ENCODE data around the gene TIGD6.

TIGD6 gene

DNA sequence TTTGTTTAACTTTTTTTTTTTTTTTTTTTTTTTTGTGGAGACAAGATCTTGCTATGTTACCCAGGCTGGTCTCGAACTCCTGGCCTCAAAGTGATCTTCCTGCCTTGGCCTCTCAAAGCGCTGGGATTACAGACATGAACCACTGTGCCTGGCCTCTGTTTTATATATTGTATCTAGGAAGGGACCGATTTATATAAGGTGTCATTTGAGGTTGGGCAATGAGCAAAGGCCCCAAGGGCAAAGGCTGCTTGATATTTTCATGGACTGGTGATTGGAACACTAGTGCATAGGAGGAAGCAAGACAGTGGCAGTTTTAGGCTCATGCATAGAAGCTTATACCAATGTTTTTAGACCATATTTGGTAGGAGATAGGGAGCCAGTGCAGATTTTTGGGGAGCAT is 36.7 kb downstream of the TIGD6 start:
- no peak overlapping the region for H3K4me3 ChIP-seq (ENCODE audit: low read length)
- no peak for DNase-seq (ENCODE audit: low read depth)
- TF ChIP-seq, protein P1, sequence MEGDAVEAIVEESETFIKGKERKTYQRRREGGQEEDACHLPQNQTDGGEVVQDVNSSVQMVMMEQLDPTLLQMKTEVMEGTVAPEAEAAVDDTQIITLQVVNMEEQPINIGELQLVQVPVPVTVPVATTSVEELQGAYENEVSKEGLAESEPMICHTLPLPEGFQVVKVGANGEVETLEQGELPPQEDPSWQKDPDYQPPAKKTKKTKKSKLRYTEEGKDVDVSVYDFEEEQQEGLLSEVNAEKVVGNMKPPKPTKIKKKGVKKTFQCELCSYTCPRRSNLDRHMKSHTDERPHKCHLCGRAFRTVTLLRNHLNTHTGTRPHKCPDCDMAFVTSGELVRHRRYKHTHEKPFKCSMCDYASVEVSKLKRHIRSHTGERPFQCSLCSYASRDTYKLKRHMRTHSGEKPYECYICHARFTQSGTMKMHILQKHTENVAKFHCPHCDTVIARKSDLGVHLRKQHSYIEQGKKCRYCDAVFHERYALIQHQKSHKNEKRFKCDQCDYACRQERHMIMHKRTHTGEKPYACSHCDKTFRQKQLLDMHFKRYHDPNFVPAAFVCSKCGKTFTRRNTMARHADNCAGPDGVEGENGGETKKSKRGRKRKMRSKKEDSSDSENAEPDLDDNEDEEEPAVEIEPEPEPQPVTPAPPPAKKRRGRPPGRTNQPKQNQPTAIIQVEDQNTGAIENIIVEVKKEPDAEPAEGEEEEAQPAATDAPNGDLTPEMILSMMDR (IDR thresholded peaks at IDR 0.05; ENCODE audit: insufficient read depth, low read depth, low read length, missing control alignments): no peak

DNA sequence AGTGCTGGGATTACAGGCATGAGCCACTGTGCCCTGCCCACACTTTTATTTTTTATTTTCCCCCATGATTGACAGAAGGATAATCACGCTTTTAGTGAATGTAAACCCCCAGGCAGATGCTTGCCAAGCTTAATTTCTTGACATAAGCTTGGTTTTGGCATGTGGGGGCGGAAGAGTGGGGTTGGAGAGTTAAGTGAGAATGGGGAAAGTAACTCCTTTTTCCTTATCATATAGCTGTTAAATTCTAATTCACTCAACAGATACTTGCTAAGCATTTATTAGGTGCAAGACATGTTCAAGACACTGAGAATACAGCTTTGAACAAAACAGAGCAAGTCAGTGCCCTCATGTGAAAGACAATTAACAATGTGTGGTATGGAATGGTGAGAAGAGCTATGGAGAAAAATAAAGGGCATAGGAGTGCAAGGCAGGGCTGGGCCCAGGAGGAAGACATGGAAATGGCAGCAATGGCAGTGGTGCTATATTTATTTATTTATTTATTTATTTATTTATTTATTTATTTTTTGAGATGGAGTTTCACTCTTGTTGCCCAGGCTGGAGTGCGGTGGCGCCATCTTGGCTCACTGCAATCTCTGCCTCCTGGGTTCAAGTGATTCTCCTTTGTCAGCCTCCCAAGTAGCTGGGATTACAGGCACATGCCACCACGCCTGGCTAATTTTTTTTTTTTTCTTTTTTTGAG is 37.7 kb downstream of the TIGD6 start:
- TF ChIP-seq, protein P1 (IDR thresholded peaks at IDR 0.05; ENCODE audit: insufficient read depth, low read depth, low read length, missing control alignments): no peak
- no peak overlapping the region for H3K4me3 ChIP-seq (ENCODE audit: low read length)
- DNase-seq (ENCODE audit: low read depth): no peak

DNA sequence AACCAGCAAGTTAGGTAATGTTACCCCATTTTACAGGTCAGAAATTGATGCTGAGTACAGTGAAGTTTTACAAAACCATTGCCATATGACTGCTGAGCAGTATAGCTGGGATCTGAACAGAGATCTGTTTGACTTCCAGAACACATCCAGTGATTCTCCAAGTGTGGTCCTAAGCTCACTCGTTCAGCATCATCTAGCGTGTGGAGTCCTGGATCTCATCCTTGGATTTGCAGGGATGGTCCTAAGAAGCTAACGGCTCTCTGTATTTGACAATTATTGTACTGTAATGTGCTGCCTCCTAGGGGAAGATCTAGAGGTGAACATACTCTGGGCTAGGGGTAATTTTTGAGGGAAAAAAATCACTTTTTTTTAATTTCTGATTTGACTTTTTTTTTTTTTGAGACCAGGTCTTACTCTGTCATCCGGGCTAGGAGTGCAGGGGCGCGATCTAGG is 38.5 kb downstream of the TIGD6 start:
- peak; percentile 60 for DNase-seq (ENCODE audit: low read depth)
- TF ChIP-seq, protein P1 (IDR thresholded peaks at IDR 0.05; ENCODE audit: insufficient read depth, low read depth, low read length, missing control alignments): peak; percentile 64
- H3K4me3 ChIP-seq (ENCODE audit: low read length): no peak overlapping the region

DNA sequence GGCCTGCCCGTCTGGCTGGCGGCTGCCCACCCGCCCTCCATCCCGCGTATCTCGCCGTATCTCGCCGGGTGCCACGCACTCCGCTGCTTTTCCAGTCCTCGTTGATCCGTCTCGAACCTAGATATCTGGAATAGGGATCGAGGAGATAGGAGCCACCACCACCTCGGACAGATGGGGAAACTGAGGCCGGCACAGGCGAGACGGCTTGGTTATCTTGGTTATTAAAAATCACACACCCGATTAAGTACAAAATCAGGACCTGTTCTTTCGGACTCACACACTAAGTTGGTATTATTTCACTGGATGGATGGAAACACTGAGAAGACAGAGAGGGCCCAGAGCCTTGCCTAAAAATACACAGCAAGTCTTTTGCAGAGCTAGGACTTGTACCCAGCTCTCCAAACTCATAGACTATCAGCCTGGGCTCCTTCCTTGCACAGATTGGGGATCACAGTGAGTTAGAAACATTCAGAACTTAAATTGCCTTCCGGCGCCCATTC is 39.2 kb downstream of the TIGD6 start:
- TF ChIP-seq, protein P1 (IDR thresholded peaks at IDR 0.05; ENCODE audit: insufficient read depth, low read depth, low read length, missing control alignments): no peak
- DNase-seq (ENCODE audit: low read depth): no peak
- peak overlapping the region; percentile 61 for H3K4me3 ChIP-seq (ENCODE audit: low read length)

DNA sequence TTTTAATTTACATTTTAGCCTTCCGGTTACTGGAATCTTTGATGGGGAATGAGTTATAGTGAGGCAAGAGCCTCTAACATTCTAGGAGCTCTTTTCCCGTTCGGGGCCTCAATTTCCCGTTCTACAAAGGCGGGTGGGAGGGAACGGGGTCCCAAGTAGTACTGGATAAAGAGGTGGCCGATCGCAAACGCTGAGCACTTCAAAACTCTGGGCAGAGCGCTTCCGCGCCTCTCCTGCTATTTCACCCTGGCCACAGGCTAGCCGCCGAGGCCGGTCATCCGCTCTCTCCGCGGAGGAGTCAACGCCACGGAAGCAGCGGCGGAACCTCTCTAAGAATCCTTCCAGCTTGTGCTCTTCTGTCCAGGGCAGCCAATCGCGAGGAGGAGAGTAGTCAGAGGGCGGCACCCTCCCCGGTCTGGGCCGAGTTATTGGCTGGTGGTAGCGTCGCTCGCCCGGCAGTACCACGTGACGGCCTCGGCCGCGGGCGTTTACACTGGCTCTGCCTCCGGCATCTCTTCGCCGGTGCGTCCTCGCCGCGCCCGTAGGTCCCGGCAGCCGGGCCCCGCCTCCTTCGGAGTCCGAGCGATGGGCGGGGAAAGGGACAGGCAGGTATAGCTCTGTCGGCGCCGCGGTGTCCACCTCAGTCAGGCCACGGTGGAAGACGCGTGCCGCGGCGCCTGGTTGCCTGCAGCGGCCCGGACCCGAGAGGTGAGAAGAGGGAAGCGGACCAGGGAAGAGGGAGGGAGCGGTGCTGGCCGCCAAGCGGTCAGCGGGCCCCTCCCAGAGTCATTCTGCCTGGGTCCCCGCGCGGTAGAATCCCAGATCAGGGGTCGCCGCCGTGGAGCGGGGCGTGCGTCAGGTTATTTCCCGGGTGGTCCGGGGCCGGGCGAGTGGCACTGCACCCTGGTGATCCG is 39.9 kb downstream of the TIGD6 start, which contains the start of gene SLC26A2:
Gene SLC26A2 (plus strand): TSS at position 487 of the 914 bp plus-strand sequence. CDS start 16,895 bp downstream, outside the sequence.
- TF ChIP-seq, protein P1 (IDR thresholded peaks at IDR 0.05; ENCODE audit: insufficient read depth, low read depth, low read length, missing control alignments): no peak
- DNase-seq (ENCODE audit: low read depth): peak; percentile 97
- peak within 1 kb of the TSS; percentile 61 for H3K4me3 ChIP-seq (ENCODE audit: low read length)

DNA sequence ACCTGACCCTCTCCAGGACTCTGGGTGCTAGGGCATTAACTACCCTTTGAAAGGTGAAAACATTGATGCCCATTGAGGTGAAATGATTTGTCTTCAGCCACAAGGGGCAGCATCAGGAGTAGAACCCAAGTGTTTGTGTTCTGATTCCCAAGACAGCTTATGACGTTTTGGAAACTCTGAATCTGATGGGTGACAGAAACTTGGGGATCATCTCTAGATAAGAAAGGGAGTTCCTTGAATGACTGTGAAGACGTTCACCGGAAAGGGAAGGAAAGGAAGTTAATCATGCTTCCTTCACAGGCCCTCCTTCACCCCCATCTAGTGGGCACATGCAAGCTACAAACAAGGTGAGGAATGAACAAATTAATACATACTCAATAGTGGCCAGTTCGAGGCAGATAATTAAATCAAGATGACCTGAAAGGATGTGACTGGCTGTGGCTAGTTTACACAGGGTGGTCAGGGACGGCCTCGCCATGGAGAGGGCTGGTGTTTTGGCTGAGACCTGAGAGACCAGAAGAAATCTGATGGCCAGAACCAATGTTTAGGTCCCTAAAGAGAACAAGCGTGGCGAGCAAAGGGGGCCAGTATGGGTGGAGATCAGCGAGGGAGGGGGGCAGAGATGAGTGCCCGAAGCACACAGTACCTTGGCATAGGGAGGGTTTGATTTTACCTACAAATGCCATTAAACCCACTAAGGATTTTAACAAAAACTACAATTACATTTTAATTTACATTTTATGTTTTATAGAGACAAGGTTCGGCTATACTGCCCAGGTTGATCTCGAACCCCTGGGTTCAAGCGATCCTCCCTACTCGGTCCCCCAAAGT is 40.8 kb downstream of the TIGD6 start:
- H3K4me3 ChIP-seq (ENCODE audit: low read length): peak overlapping the region; percentile 61
- peak; percentile 73 for DNase-seq (ENCODE audit: low read depth)
- TF ChIP-seq, protein P1 (IDR thresholded peaks at IDR 0.05; ENCODE audit: insufficient read depth, low read depth, low read length, missing control alignments): peak; percentile 60
